ENCODE data around the gene TAPT1. TPM values are rescaled to one million over a fixed set of nuclear protein-coding genes. Genes with fewer than 3 reads are reported as not detected.

The TAPT1 gene
- total and polyA plus RNA-seq, 9 of the 15 experiments (the other 6 are each of a cell fraction or from before 2014, with no cell fraction given) = 1.6 to 36.7 (median 20.7) TPM

- TF ChIP-seq TBP (optimal IDR thresholded peaks at IDR 0.05; ENCODE audit: low read depth, low read length) = no peak
Measured at GRCh38 chr4:16212138-16212782, 14.0 kb downstream of the TAPT1 start (continued).

- WGBS (ENCODE audit: insufficient coverage, low coverage, missing lambda C conversion rate) = 84% methylated on average over 1 of the region's 1 CpG
Measured at GRCh38 chr4:16207409-16207808, 18.9 kb downstream of the TAPT1 start.

More at GRCh38 chr4:16207409-16207808, 18.9 kb downstream of the TAPT1 start:
- Histone ChIP-seq H3K9ac (ENCODE audit: insufficient read depth in 1 of 2, low read depth in 2 of 2, low read length in 2 of 2) (no peak overlapping the region), H3K9me1 (ENCODE audit: control insufficient read depth, insufficient read depth, low read length) (no peaks in the 10 kb centered on the region), H2AFZ (ENCODE audit: low read depth, low read length) (no peak overlapping the region), H3K4me1 (replicated peaks in 1 of 2; ENCODE audit: control insufficient read depth in 2 of 2, insufficient read depth in 2 of 2, low read length in 2 of 2) (no peaks in the 10 kb centered on the region), H3K27me3 (ENCODE audit: control insufficient read depth in 2 of 2, insufficient read depth in 2 of 2, low read length in 2 of 2) (no peaks in the 10 kb centered on the region), H3K27ac (ENCODE audit: extremely low read depth, low read depth, low read length) (no peak overlapping the region), H3K36me3 (ENCODE audit: control insufficient read depth, insufficient read depth, low read length) (peaks cover 55% of the 10 kb centered on the region), H3K79me2 (ENCODE audit: control insufficient read depth, insufficient read depth, low read length) (peaks cover 23% of the 10 kb centered on the region; the same call in 2 of the 3 replicates), H3K4me2 (ENCODE audit: insufficient read depth, low read length) (no peak overlapping the region), H3K4me3 (no peak overlapping the region), H4K20me1 (replicated peaks; ENCODE audit: control insufficient read depth, insufficient read depth, low read length) (0 out of 2 replicates have a peak, but pooled peaks cover 4% of the 10 kb centered on the region), H3K9me3 (replicated peaks; ENCODE audit: control insufficient read depth, insufficient read depth, low read depth, low read length) (no peaks in the 10 kb centered on the region)
- no peak for FAIRE-seq
- BruUV-seq (replicated peaks) = no TSS peak
- POLR2A ChIA-PET = interaction anchor here (0.6 kb wide), 1 partner anchor 499 kb away, joined by 3 read pairs; no protein-coding TSS in a partner anchor
- no peak for ATAC-seq
- TF ChIP-seq POU5F1 (IDR thresholded peaks at IDR 0.05; ENCODE audit: borderline replicate concordance, low read depth, low read length, partially characterized antibody) (no peak), ZNF184 (CRISPR knock-in tag; IDR thresholded peaks at IDR 0.05) (no peak), NCOA4 (IDR thresholded peaks at IDR 0.05; ENCODE audit: partially characterized antibody) (no peak), ZNF583 (CRISPR knock-in tag; IDR thresholded peaks at IDR 0.05) (no peak), ATF1 (CRISPR knock-in tag; IDR thresholded peaks at IDR 0.05) (no peak), ATF1 (tag; IDR thresholded peaks at IDR 0.05) (no peak), SNIP1 (IDR thresholded peaks at IDR 0.05; ENCODE audit: low read depth) (no peak), ZNF175 (CRISPR knock-in tag; IDR thresholded peaks at IDR 0.05; ENCODE audit: low read depth) (no peak), ETV1 (tag; conservative IDR thresholded peaks at IDR 0.05; ENCODE audit: low read depth) (no peak), RBM22 (IDR thresholded peaks at IDR 0.05; ENCODE audit: low read depth, low read length, poor library complexity, severe bottlenecking) (no peak), NR2C2 (CRISPR knock-in tag; IDR thresholded peaks at IDR 0.05) (no peak), NR2C2 (tag; IDR thresholded peaks at IDR 0.05) (no peak), SFPQ (IDR thresholded peaks at IDR 0.05; ENCODE audit: low read depth, low read length) (no peak), ATF7 (IDR thresholded peaks at IDR 0.05) (no peak), POLR2A (conservative IDR thresholded peaks at IDR 0.05) (no peak), RBM34 (IDR thresholded peaks at IDR 0.05; ENCODE audit: borderline replicate concordance, insufficient read depth, low read length) (no peak), BCOR (IDR thresholded peaks at IDR 0.05) (no peak)
- TF ChIP-seq, protein P1, sequence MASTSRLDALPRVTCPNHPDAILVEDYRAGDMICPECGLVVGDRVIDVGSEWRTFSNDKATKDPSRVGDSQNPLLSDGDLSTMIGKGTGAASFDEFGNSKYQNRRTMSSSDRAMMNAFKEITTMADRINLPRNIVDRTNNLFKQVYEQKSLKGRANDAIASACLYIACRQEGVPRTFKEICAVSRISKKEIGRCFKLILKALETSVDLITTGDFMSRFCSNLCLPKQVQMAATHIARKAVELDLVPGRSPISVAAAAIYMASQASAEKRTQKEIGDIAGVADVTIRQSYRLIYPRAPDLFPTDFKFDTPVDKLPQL (IDR thresholded peaks at IDR 0.05; ENCODE audit: extremely low read depth, insufficient read length) = no peak
- in situ Hi-C loops (cut with MboI) (no loop called here), intact Hi-C loops (cut with micrococcal nuclease) (no loop called here)
- no peak for DNase-seq (ENCODE audit: extremely low read depth in 1 of 4, low spot score in 3 of 4)
- CTCF ChIA-PET (ENCODE audit: low intra/inter-chr PET ratio) = no interaction called here

Data from K562 (cell line).